Measurements from ENCODE around the gene ICE2.

The ICE2 gene

DNA sequence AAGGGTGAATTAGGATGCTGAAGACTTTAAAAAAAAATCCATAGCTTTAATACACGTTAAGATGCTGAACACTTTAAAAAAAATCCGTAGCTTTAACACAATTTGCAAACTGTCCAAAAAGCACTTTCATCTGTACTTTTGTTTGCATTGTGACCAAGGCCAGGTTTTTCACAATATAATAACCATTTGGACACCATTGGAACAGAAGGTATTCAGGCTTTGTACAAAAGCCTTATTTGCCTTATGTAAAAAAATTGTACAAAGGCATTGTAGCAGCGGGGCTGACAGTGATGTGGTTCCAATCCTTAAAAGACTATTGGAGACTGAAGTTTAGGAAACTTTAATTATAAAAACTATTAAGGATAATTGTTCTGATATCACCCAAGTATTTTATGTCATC lies 15.2 kb upstream of the ICE2 start:
- DNase-seq: no peak

DNA sequence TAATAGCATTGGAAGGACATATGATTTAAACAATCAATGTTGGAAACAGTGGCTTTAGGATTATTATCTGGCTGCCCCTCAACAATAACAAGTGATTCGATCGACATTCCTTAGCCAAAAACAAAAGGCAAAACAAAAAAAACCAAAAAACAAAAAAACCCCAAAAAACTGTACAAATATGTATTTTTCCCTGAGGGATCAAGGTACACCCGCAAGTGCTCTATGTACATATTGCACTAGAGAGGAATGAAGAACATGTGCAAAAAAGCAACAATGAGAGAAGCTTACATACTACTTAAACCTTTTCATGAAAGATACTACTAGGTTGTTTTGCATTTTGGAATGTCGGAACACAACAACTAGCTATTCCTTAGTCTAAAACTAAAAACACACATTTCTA lies 14.2 kb upstream of the ICE2 start:
- DNase-seq: no peak

DNA sequence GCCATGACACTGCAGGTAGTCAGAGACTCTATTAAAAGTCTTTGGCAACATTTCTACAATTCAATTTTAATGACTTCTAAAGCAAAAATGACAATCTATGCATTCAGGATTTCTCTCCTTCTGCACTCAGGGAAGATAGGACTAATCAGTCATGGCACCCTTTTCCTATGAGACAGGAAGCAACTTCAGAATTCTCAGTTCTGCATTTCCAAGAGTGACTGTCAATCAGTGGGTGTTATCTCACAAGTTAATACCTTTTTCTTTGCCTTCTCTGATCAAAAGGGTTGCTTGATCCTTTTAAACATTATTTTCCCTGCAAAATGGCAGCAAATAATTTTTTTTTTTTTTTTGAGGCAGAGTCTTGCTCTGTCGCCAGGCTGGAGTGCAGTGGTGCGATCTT lies 7.8 kb upstream of the ICE2 start:
- DNase-seq: no peak

DNA sequence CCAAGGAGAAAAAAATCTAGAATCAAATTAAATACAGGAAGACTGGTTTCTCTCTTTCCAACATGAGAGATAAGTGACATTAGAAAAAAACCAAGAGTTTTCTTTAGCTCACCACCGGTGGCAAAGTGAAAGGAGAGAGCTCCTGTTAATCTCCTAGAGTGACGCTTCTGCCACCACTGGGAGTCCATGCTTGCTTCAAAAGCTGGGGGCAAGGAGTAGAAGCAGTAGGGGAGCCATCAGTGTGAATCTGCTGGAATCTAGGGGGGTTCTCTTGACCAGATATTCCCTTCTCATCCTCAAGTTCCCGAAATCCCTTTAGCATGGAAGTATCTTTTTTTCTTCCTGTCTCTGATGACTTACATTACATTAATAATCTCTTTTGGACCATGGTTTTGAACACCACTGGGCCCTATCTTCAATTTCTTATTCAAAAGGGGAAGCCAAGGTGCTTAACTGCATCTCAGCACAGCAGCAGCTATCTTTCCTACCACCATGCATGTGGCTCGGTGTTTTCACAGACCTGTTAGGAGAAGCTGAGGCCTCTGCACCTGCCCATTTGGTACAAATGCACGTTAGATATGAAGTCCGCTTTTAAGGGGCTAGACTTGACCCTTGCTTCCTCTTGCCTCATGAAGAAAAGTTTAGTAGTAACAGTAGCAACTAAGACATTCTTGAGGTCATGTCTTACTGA lies 6.6 kb upstream of the ICE2 start:
- DNase-seq: no peak

DNA sequence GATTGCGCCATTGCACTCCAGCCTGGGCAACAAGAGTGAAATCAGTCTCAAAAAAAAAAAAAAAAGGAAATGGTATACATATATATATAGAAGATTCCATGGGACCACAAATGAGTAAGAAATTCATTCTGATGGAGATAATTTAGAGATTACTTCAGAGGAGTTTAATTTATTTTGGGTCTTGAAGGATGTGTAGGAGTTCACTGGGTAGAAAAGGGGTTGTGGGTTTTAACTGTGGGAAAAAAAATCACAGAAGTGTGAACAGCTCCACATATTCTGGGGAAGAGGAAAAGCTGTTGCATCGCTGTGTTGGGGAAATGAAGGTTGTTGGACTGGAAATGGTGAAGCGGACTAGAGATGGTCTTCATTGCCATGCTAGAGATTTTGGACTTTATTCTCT lies 4.1 kb upstream of the ICE2 start:
- no peak for DNase-seq

DNA sequence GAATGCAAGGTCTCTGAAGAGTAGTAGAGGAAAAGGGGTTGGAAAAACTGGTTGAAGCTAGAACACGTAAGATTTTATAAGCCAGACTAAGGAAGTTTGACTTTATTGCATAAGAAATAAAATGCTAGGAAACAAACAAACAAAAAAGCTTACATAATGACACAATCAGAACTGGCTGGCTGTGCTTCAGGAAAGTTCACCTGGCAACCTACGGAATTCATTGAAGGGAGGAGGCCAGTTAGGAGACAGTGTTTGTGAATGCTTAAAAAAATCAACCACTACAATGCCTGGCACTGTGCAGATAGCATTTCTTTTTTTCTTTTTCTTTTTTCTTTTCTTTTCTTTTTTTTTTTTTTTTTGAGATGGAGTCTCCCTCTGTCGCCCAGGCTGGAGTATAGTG lies 1.9 kb upstream of the ICE2 start:
- DNase-seq: no peak

DNA sequence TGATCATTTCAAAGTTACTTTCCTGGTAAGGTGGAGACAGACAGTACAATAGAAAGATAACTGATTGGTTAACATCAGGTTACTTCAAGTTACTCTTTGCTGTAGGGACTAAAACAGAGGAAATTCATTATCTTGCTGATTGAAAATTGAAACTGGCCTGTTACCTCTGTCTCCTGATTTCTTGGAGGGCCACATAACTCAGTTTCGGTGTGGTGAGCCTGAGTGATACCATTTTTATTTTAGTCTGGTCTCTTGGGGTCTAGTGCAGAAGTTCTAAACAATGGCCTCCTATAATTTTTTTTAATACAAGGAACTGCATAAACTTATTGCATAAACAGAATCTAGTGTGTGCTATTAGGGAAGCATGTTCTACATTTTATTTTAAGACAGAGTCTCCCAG lies 1.2 kb upstream of the ICE2 start:
- no peak for DNase-seq

DNA sequence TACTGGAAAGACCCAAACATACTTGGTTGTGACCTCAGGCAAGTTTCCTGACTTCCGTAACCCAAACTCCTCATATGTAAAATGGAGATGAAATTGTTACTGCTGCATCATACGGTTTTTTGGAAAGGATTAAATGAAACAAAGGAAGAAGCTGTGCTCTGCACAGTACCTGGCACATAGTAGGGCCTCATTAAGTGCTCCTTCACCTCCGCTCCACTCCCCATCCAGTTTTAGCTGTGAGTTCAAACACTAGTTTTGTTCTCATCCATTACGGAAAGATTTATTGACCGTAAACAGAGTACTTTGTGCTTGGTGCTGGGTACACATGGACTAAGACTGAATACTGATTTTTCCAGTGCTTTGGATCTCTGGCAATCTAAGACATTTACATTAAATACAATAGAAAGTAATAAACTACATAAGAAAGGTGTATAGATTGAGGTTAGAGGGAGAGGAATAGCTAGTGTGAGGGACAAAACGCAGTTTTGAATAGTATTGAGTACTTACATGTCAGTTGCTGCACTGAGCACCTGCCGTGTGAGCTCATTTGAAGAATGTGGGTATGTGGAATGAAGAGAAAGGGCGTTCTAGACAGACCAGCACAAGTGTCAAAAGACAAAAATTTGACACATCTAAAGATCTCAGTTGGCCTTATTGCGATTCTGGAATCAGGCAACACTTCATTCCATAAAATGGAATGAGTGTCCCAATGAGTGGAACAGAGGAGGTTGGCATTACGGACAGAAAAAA lies 594 bp upstream of the ICE2 start:
- no peak for DNase-seq

DNA sequence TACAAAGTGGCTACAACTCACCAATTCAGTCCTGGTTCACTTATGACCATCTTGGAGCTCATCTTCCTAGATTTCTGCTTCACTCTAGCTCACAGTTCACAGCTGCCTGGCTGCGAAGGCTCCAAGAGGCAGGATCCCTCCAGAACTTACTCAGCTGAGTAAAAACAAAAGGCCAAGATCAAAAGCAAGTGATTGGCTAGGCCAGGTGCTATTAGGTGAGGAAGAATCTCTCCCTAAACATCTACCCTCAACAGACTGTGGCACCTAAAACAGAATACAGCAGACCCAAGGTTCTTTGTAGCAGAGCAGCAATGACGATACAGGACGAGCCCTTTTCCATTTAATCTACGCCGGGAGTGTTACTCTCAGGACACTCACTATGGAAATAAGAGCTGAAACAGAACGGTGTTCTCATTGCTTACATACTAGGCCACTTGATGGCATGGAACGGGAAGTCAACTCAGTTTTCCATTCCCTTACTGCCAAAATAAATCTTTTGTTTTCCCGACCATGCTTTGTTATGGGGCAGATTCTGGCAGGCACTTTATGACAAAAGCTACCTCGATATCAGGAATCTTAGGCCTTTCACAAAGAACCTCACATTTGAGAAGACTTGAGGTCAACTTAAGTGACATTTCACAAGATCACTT lies 901 bp downstream of the ICE2 start:
- DNase-seq: peak; percentile 9

DNA sequence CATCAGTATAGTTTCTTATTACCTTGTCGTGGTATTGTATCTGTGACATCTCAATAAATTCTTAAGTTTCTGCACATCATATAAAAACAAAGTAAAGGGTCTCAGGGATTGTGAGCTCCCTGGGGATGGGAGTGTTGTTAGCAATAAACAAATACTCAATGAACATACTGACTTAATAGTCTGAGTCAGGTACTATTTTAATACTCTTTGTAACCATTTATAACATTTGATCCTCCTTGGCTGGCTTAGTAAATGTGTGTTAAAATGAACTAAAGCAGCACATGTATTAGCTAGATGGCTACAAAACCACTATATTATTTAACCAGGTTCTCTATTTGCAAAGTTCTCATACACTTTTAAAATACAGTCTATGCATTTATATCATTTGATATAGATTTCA lies 1.8 kb downstream of the ICE2 start:
- DNase-seq: no peak

DNA sequence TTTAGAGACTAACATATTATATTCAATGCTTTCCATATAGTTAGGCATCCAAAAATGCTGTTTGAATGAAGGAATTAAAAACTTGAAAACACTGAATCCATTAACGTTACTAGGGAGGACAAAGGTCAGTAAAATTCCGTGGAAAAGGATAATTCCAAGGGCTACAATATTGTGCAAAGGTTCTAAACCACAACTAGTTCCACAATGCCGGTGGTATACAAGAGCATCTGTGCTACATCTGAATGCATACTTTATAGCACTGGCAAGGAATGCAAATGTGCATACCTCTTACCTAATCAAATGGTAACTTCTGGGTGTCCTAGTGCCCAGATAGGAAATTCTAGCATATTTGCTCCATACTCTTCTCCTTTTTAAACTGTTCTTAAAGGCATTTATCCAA lies 2.2 kb downstream of the ICE2 start:
- no peak for DNase-seq

DNA sequence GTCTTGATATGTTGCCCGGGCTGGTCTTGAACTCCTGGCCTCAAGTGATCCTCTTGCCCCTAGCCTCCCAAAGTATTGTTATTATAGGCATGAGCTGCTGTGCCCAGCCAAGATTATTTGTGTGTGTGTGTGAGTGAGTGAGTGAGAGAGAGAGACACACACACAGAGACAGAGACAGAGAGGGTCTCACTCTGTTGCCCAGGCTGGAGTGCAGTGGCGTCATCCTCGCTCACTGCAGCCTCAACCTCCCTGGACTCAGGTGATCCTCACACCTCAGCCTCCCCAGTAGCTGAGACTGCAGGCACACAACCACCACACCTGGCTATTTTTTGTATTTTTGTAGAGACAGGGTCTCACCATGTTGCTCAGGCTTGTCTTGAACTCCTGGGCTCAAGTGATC lies 5.8 kb downstream of the ICE2 start:
- no peak for DNase-seq

DNA sequence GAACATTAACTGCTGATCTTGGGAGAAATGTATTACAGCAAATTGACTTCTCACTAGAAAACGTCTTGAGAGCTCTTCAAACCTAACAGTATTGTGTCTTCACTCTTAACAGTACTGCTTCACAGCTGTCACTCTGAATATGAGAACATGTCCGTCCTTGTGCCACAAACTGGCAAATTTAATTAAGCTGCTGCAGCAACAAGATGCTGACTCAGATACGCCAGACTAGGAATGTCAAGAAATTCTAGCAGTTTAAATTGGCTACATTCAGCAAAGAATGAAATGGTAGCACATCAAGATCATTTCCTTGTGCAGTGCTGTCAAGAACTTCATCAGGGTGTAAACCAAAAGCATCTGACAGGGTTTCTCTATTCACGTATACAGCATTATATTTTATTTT lies 7.6 kb downstream of the ICE2 start:
- no peak for DNase-seq

DNA sequence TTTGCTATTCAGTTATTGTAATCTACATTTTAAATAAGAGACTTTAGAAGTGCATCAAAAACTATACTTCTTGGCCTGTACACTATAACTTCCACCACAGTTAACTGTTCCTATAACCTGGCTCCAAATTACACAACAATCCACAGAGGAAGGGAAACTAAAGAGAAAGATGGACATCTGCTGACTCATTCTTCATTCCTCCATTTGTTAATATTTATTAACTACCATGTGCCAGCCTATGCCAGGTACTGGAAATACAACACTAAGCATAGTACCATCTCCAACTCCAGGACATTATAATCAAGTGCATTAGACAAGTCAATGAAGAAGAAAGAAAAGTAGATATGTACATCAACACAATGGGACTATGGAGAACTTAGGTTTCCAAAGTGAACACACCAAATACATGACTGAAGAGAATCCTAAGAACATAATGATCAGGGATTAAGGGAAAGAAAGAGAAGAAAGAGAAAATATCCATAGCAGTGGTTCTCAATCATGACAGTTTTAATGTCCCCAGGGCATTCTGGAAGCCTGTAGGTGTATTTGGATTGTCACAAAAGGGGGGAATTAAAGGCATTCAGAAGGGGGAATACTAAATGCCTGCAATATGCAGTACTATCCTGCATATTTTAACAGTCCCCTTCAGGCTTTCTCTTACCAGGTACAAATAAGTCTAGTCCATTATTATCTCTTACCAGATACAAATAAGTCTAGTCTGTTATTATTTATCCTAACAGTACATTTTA lies 8.9 kb downstream of the ICE2 start:
- no peak for DNase-seq

DNA sequence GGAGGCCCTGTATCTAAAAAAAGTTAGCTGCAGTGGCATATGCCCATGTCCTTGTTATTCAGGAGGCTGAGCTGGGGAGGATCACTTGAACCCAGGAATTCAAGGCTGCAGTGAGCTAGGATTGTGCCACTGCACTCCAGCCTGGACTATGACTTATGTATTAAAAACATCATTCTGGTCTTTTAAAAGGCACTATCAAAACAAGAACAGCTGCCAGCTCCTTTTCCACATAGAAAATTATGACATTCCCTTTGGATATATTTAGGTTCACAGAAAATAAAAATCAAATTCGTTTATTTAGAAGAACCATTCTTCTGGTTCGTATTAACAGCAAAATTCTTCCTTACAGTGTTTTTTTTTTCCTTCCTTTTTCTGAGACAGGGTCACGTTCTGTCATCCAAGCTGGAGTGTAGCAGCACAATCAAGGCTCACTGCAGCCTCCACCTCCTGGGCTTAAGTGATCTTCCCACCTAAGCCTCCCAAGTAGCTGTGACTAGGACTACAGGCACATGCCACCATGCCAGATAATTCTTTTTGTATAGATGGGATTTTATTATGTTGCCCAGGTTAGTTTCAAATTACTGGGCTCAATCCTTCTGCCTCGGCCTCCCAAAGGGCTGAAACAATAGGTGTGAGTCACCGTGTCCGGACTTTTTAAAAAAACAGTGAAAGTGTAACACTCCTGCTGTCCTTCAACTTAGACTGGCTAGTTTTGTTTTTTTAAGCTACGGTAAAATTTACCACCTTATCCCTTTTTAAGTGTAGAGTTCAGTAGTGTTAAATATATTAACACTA lies 13.9 kb downstream of the ICE2 start:
- DNase-seq: no peak

DNA sequence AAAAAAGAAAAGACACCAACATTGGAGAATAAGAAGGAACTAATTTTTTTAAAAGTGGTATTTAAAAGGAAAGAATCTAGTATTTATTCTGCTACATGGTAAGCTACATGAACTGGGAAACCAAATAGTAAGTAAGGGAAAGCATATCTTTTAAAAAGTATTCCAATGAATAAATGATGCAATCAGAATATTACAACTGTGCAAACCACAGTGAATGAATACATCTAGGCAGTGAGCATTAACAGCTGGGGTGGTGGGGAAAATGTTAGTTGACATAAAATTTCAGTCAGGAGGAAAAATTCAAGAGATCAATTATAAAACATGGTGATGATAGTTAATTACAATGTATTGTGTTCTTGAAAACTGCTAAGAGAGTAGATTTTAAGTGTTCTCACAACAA lies 16.9 kb downstream of the ICE2 start:
- no peak for DNase-seq

DNA sequence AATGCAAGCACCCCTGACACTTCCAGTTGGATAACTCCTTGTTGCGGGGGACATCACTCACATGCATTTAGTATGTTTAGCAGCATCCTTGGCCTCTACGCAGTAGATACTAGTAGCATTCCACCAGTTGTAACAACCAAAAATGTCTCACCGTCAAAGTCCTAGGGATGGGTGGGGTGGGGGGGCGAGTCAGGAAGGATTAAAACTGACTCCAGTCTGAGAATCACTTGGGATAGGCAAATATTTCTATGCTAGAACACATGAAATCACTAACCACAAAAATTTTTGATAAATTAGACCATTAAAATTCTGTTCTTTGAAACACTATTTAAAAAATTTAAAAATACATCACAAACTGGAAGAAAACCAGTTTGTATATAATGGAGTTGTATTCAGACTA lies 18.0 kb downstream of the ICE2 start:
- DNase-seq: no peak

DNA sequence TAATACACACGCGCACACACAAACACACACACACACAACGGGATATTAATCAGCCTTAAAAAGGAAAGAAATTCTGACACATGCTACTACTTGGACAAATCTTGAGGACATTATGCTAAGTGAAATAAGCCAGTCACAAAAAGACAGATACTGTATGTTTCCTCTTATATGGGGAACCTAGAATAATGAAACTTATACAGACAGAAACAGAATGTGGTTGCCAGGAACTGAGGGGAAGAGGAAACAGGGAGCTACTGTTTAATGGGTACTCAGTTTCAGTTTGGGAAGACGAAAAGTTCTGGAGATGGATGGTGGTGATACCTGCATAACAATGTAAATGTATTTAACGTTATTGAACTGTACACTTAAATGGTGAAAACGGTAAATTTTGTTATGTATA lies 20.2 kb downstream of the ICE2 start:
- DNase-seq: no peak

DNA sequence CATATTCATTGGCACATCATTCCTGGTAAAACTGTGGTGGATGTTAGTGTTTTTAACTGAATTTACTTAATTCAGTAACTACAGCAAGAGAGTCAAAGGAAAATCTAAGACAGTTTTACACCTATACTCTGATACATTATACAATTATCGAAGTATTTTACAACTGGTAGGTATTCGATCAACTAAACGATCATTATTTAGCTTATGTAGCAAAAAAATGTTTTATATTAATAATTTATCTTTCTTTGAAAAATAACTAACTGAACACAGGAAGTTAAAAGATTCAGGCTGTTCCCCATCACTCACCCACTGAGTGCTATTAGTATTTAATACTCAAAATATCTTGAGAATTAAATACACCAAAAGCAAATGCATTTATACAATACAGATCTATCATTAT lies 21.0 kb downstream of the ICE2 start:
- no peak for DNase-seq

DNA sequence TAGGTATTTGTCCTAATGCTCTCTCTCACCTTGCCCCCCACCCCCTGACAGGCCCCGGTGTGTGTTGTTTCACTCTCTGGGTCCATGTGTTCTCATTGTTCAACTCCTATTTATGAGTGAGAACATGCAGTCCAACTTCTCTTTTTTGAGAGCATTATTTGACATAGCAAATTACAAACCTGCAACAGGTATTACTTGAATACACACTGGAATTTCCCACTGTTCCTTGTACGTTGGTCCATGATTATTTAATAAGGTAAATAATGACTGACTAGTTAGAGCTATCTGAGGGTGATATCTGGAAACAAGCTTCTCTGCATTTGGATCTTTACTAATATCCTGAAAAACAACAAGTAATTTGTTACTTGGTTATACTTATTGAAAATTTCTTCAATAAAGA lies 24.1 kb downstream of the ICE2 start:
- no peak for DNase-seq

DNA sequence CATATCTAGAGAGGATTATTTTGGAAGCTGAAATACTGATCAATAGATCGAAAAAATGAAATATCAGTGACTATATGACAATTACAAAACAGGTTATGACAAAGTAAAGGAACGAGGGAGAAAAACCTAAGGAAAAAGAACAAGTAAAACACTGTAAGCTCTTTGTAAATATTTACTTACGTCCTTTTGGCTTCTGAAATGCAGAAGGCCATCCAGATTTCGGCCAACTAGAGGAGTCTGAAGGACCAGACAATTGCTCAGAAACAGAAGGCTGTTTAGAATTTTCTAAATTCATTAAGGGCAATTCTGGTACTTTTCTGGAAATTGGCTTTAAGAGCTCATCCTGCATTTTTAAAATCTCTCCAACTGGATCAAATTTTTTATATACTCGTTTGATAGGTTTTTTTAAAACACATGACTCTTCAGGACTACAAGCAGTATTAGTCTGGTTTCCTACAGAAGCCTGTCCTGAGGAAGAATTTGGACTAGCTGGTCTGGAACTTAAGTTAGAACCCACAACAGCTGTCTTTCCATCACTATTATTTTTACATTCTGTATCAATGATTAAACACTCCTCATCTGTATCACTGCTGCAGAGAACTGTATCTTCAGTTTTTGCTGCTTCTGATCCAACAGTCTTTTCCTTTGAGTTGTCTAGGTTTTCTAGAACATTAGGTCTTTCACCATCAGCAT lies 30.1 kb downstream of the ICE2 start:
- DNase-seq: no peak

DNA sequence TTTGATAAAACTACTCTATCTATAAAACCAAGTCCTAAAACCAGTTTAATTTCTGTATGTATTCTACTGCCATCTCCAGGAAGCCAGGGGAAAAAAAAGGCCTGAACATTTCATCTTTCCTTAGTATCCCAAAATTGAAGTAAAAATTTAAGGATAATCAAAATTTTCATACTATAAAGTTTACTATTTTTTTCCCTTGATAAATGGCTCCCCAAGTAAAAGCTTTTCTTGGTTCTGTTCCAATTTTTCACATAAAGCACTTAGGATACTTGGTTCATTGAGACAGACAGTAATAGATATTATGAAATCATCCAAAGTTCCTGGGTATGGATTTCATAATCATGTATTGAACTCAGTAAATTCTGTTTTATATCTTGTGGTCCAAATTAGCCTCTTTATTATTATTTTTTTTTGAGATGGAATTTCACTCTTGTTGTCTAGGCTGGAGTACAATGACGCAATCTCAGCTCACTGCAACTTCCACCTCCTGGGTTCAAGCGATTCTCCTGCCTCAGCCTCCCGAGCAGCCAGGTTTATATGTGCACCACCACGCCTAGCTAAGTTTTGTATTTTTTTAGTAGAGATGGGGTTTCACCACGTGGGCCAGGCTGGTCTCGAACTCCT lies 34.5 kb downstream of the ICE2 start:
- no peak for DNase-seq

Data from CD4-positive, alpha-beta T cell treated with Interleukin-12 subunit alpha and Interleukin-12 subunit beta, for 1 hour (primary cell).